ENCODE measurements around the gene DUSP1.

- TF ChIP-seq CTCF (IDR thresholded peaks at IDR 0.05; ENCODE audit: insufficient read depth, low read length, poor library complexity, severe bottlenecking) = no peak
- TF ChIP-seq EZH2phosphoT487 (conservative IDR thresholded peaks at IDR 0.05; ENCODE audit: low read length) = no peak
These were observed 3.7 kb upstream of the DUSP1 start for GRCh38 chr5:172774561-172775315.

All from SU-DHL-6 (cell line).